ENCODE results near the gene MTHFD2L. TPM values are rescaled to one million over a fixed set of nuclear protein-coding genes. Genes with fewer than 3 reads are reported as not detected.

MTHFD2L gene
- total RNA-seq, 2 experiments from 2014 or later: 7.3 to 8.1 TPM

GRCh38 chr4:74110670-74111069 lies 47.2 kb upstream of the MTHFD2L start:
- no peak for DNase-seq
- Mint-ChIP-seq H3K4me1 (ENCODE audit: low read depth) (no peaks in the 10 kb centered on the region), H3K27ac (no peak overlapping the region), H3K27me3 (peaks cover 2% of the 10 kb centered on the region), H3K4me3 (no peak overlapping the region), H3K9me3 (no peaks in the 10 kb centered on the region), H3K36me3 (ENCODE audit: low read depth) (no peaks in the 10 kb centered on the region)
- intact Hi-C loops (cut with micrococcal nuclease): no loop called here
- no peak for ATAC-seq
- no peak for TF ChIP-seq CTCF (IDR thresholded peaks at IDR 0.05)
- CTCF ChIA-PET: no interaction called here
- POLR2A ChIA-PET: no interaction called here

- Mint-ChIP-seq H3K9me3 (no peaks in the 10 kb centered on the region), H3K4me3 (no peak overlapping the region), H3K4me1 (ENCODE audit: low read depth) (no peaks in the 10 kb centered on the region), H3K27ac (no peak overlapping the region), H3K36me3 (ENCODE audit: low read depth) (no peaks in the 10 kb centered on the region), H3K27me3 (no peaks in the 10 kb centered on the region)
- intact Hi-C loops (cut with micrococcal nuclease): no loop called here
- CTCF ChIA-PET: no interaction called here
- no peak for TF ChIP-seq CTCF (IDR thresholded peaks at IDR 0.05)
- DNase-seq (no peak), ATAC-seq (no peak)
- POLR2A ChIA-PET: no interaction called here
Observed at GRCh38 chr4:74111306-74111975, 46.5 kb upstream of the MTHFD2L start.

GRCh38 chr4:74111990-74112389 lies 45.9 kb upstream of the MTHFD2L start:
- Mint-ChIP-seq H3K36me3 (ENCODE audit: low read depth) (no peaks in the 10 kb centered on the region), H3K9me3 (no peaks in the 10 kb centered on the region), H3K4me3 (no peak overlapping the region), H3K27me3 (no peaks in the 10 kb centered on the region), H3K27ac (no peak overlapping the region), H3K4me1 (ENCODE audit: low read depth) (no peaks in the 10 kb centered on the region)
- ChIA-PET POLR2A (no interaction called here), CTCF (no interaction called here)
- intact Hi-C loops (cut with micrococcal nuclease): no loop called here
- TF ChIP-seq CTCF (IDR thresholded peaks at IDR 0.05): no peak
- ATAC-seq (no peak), DNase-seq (no peak)

GRCh38 chr4:74112399-74113105 lies 45.4 kb upstream of the MTHFD2L start:
- ChIA-PET POLR2A (no interaction called here), CTCF (no interaction called here)
- H3K36me3 Mint-ChIP-seq (ENCODE audit: low read depth): no peaks in the 10 kb centered on the region
- ATAC-seq (no peak), DNase-seq (no peak)
- no peak overlapping the region for H3K4me3 Mint-ChIP-seq
- no peaks in the 10 kb centered on the region for H3K4me1 Mint-ChIP-seq (ENCODE audit: low read depth)
- TF ChIP-seq CTCF (IDR thresholded peaks at IDR 0.05): no peak
- H3K27me3 Mint-ChIP-seq: no peaks in the 10 kb centered on the region
- no peaks in the 10 kb centered on the region for H3K9me3 Mint-ChIP-seq
- H3K27ac Mint-ChIP-seq: no peak overlapping the region
- intact Hi-C loops (cut with micrococcal nuclease): no loop called here

- DNase-seq (no peak), ATAC-seq (no peak)
- Mint-ChIP-seq H3K27ac (no peak overlapping the region), H3K4me3 (no peak overlapping the region), H3K4me1 (ENCODE audit: low read depth) (no peaks in the 10 kb centered on the region), H3K36me3 (ENCODE audit: low read depth) (no peaks in the 10 kb centered on the region), H3K27me3 (no peaks in the 10 kb centered on the region), H3K9me3 (no peaks in the 10 kb centered on the region)
- TF ChIP-seq CTCF (IDR thresholded peaks at IDR 0.05): no peak
- ChIA-PET CTCF (interaction anchor here (0.6 to 1.4 kb wide), 2 partner anchors 20 to 187 kb away, joined by 3 to 6 read pairs; no protein-coding TSS in a partner anchor), POLR2A (no interaction called here)
- intact Hi-C loops (cut with micrococcal nuclease): no loop called here
Observed at GRCh38 chr4:74114234-74114633, 43.7 kb upstream of the MTHFD2L start.
